Kidney epithelial cell (primary cell): ENCODE results near the gene NUCKS1. TPM values are rescaled to one million over a fixed set of nuclear protein-coding genes. Genes with fewer than 3 reads are reported as not detected.

Experiments
- DNase-seq: peaks from one replicate; pipeline ENCODE4 v3.0.0-alpha.2; 2010; ENCODE audit warnings: low read depth
- H3K27me3 ChIP-seq: 2 replicates; pipeline ENCODE4 v1.6.0; 2011; ENCODE audit warnings: low read length; ENCODE audit not compliant: control insufficient read depth, insufficient read depth
- H3K36me3 ChIP-seq: 2 replicates; pipeline ENCODE4 v1.5.1; 2011; ENCODE audit warnings: low read length; ENCODE audit not compliant: control insufficient read depth, insufficient read depth
- H3K4me3 ChIP-seq: 2 replicates; pipeline ENCODE4 v1.5.1; 2011; ENCODE audit warnings: low read depth, mild to moderate bottlenecking, control low read depth, low read length
- total RNA-seq: library from RNA; depleted of rRNA; stranded (reverse); fragments of >200 nt; gene quantifications from 2 replicates; pipeline ENCODE4 v1.2.3, GENCODE V29; 2015
- TF ChIP-seq, protein P1 (sequence below): IDR thresholded peaks from 2 replicates; pipeline ENCODE4 v1.5.1; 2011; ENCODE audit warnings: mild to moderate bottlenecking, moderate library complexity, low read length, control low read depth, inconsistent platforms; ENCODE audit not compliant: insufficient read depth, poor library complexity, severe bottlenecking

Gene NUCKS1
- total RNA-seq, 1 donor from 2014 or later, result 72.6 TPM

DNA sequence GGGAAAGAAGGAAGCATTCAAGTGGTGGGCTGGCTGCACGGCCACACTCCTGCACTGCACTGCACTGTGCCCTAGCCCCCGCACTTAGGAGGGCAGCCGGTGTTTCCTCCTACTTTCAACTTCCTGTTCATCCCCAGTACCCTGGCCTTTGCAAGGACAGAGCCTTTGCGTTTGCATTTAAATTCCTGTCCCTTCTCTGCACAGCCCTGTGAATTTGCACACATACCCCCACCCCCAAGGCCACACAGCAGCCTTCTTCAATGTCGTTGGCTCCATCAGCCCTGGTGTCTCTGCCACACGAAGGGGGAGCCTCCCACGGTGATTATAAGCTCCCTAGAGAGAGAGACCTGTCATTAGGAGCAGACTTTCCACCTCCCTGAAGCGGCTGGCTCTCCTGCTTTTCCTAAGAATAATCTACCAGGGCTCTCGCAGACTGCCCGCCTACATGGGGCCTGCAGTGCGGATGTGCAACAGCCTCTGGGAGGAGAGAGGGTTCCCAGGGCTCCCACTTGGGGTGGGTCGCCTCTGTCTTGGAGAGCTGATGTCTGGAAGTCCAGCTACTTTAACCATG is 56.5 kb downstream of the NUCKS1 start:
- Histone ChIP-seq H3K4me3 (no peak overlapping the region), H3K27me3 (no peaks in the 10 kb centered on the region), H3K36me3 (no peaks in the 10 kb centered on the region)
- DNase-seq, result no peak
- TF ChIP-seq, protein P1, sequence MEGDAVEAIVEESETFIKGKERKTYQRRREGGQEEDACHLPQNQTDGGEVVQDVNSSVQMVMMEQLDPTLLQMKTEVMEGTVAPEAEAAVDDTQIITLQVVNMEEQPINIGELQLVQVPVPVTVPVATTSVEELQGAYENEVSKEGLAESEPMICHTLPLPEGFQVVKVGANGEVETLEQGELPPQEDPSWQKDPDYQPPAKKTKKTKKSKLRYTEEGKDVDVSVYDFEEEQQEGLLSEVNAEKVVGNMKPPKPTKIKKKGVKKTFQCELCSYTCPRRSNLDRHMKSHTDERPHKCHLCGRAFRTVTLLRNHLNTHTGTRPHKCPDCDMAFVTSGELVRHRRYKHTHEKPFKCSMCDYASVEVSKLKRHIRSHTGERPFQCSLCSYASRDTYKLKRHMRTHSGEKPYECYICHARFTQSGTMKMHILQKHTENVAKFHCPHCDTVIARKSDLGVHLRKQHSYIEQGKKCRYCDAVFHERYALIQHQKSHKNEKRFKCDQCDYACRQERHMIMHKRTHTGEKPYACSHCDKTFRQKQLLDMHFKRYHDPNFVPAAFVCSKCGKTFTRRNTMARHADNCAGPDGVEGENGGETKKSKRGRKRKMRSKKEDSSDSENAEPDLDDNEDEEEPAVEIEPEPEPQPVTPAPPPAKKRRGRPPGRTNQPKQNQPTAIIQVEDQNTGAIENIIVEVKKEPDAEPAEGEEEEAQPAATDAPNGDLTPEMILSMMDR, result no peak

DNA sequence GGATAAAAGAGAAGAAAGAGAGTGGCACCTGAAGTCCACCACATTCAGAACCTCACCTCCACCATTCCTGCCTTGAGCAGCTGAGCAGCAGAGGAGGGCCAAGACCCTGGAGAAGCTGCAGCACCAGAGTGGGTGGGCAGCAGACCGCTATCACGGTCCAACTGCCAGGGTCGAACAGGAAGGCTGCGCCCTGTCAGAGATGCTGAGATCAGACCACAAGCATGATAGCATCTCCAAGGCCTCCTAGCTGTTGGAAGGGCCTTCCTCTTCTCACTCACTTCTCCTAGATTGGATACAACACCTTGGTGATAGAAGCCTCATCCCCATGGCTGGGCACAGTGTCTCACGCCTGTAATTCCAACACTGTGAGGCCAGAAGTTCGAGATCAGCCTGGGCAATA is 57.6 kb downstream of the NUCKS1 start:
- H3K27me3 ChIP-seq, result no peaks in the 10 kb centered on the region
- no peak overlapping the region for H3K4me3 ChIP-seq
- H3K36me3 ChIP-seq, result no peaks in the 10 kb centered on the region
- TF ChIP-seq, protein P1, result no peak
- no peak for DNase-seq

DNA sequence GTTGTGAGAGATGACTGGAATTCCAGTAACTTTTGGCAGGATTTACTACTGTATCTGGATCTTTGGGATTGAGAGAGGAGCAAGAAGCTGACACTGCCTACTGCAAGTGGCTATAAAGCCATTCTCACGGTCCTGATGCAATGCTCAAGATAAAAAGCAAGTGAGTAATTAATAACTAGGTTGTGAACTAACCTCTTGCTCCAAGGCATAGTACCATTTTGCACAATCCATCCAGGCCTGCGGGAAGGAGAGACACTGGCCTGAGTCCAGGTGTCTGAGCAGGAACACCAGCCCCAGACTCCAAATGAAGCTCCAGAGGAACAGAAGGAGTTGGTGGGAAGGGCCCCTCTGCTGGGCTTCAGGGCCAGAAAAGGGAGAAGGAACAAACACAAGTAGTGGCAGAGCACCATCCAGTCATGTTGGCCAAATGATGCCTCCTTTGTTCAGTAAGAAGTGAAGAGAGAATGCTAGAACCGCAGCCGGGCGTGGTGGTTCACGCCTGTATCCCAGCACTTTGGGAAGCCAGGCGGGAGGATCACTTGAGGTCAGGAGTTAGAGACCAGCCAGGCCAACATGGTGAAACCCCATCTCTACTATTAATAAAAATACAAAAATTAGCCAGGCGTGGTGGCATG is 59.7 kb downstream of the NUCKS1 start:
- TF ChIP-seq, protein P1, result no peak
- DNase-seq, result no peak
- Histone ChIP-seq H3K27me3 (no peaks in the 10 kb centered on the region), H3K4me3 (no peak overlapping the region), H3K36me3 (no peaks in the 10 kb centered on the region)

DNA sequence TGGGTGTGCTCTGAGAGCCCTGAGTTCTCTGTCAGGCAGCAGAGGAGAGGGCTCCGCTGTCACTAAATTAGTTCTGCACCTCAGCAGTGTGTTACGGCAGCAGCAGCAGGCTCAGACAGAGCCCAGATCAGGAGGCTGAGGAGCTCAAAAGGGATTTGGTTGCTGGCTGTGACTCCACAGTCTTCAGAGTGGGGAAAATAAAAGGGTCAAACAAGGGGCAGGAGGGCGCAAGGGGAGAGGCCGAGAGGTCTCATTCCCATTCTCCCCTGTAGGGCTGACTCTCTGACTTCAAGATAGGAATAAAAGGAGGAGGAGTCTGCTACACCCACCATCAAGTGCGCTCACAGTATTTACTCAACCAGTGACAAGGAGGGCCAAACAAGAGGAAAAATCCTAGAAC is 60.5 kb downstream of the NUCKS1 start:
- no peak for DNase-seq
- H3K27me3 ChIP-seq, result no peaks in the 10 kb centered on the region
- no peaks in the 10 kb centered on the region for H3K36me3 ChIP-seq
- H3K4me3 ChIP-seq, result no peak overlapping the region
- TF ChIP-seq, protein P1, result no peak

DNA sequence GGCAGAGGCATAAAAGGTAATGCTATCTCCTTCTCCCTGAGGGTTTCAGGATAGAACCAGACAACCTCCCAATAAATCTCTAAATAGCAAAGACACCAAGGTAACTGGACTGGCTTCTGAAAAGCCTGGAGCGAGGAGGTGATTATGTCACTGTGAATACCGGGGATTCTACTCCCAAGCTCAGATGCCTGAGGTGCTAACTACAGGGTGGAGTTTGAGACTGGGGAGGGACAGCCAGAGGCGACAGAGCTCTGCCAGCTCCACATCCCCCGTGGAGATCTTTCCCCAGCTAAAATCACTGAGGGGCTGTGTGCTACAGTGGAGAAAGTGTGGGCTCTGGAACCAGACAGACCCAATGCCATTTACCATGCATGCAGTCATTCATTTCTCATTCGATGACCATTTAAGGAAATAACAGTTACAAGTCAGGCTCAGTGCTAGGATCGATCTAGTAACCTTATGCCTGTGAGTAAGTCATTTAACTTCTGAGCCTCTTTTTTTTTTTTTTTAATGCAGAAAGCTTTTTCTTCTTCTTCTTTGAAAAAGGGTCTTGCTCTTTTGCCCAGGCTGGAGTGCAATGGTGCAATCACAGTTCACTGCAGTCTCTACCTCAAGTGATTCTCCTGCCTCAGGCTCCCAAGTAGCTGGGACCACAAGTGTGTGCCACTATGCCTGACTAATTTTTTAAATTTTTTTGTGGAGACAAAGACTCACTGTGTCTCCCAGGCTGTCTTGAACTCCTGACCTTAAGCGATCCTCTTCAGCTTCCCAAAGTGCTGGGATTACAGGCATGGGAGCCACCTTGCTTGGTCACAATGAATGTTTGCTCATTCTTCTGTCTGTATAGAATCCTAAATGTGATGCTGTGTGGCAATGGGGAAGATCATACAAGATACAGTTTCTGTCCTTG is 61.6 kb downstream of the NUCKS1 start:
- DNase-seq, result no peak
- no peaks in the 10 kb centered on the region for H3K36me3 ChIP-seq
- no peak overlapping the region for H3K4me3 ChIP-seq
- no peaks in the 10 kb centered on the region for H3K27me3 ChIP-seq
- TF ChIP-seq, protein P1, result no peak
